ENCODE results near the gene PLA2G4A.

Gene PLA2G4A

GRCh38 chr1:186978596-186979556 lies 150.1 kb downstream of the PLA2G4A start:
- DNase-seq = no peak

GRCh38 chr1:186980400-186980799 lies 151.7 kb downstream of the PLA2G4A start:
- DNase-seq = no peak

DNA sequence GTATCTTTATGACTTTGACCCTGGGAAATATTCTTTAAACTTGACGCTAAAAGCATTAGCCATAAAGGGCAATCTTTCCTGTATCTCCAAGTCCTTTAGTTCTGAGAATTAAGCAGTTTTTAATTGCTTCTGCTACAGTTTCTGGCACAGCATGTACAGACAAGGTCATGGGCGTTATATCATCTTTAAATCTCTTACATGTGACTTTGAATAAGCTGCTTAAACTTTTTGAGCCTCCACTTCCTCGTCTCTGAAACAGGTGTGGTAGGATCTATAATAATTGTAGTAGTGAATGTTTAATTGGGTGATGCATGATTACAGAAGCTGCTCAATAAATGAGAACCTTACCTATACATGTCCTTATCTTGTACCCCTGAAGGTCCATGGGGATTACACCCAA lies 153.4 kb downstream of the PLA2G4A start:
- no peak for DNase-seq

GRCh38 chr1:186983327-186983726 lies 154.6 kb downstream of the PLA2G4A start:
- no peak for DNase-seq

GRCh38 chr1:186984959-186985358 lies 156.2 kb downstream of the PLA2G4A start:
- DNase-seq = no peak

DNA sequence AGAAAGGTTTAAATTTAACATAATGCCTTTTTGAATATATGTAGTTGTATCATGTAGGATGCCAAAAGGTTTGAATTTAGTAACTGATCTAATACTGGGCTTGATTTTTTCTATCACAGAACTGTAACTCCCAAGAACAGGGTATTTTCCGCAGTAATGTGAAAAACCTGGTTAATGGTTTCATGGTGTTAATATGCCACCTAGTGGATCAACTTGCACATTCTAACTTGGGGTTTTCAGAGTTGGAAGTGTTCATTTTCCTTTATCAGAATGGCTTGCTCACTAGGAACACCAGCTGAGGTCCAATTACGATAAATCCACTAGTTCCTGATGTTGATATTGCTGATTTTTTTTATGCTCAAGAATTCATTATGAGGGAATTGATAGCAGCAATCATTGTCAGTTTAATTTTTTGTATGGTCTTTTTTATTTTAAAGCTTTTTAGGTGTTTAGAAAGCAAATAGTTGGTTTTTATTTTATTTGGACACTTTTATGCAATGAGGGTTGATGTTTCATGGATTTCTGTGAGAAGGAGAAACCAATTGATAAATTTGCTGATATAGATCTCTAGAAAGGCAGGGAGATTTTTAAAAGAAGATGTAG lies 157.2 kb downstream of the PLA2G4A start:
- DNase-seq = no peak

DNA sequence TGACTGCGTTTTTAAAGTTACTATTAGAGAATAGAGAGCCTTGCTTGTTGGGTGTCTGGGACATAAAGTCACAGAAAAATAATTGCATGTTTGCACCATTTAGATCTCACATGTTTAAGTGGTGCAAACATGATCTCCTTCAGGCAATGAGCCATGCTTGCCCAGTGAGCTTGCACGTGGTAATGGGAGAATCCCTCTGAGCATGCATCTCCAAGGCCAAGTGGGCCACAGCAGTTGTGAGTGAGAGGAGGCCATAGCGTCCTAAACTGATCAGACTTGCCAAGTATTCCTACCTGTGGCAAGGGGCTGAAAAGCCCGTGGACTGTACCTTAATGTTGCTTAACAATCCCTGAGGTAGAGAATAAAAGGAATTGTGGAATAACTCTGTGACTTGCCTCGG lies 158.3 kb downstream of the PLA2G4A start:
- DNase-seq = no peak

- DNase-seq = no peak
Observed at GRCh38 chr1:186987769-186988168, 159.0 kb downstream of the PLA2G4A start.

DNA sequence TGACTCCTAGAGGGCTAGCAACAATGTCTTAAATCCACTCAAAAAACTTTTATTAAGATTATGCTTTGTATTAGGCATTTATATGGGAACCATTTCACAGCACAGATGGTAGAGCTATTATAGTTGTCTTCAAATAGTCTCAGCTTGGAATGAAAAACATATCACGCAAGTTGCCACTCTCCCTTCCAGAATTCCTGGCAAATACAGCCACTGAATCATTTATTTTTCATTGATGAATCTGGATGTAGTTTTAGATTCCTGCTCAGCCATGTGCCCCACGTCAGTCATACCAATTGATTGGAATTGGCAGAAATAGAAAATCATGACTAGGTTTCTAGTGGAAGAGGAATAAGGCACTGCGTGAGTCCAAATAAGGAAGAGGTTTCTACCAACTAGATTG lies 165.2 kb downstream of the PLA2G4A start:
- DNase-seq = no peak

DNA sequence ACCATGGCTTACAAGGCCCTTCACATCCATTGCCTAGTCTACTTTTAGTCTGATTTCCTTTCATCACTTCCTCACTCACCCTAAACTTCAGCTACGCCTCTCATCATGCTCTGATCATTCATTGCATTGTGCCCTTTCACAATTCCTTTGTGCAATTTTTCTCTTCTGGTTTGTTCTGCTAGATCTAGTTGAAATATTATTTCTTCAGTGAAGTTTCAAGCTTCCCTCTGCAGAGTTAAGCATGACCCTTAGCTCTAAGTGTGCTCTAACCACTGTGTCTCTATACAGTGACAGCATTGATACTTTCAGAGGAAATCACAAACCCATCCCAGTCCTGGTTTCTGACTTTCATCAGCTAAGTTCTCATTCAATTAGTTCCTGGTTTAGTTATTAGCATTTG lies 166.1 kb downstream of the PLA2G4A start:
- DNase-seq = no peak

DNA sequence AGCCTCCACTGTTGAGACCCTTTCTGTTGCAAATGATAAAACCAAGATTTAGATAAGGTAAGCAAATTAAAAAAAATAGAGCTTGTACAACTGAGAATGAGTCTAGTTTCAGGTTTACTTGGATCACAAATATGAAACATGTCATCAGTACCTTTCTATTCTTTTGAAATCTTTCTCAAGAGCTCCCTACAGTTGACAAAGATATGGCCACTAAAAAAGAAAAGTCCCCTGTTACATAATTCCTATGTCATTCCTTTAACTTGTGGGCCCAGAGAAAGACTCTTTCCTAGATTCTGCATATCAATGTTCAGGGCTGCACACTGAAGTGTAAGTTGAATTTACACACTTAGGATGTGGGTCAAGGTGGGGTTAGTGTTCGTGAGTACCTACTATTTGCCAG lies 168.1 kb downstream of the PLA2G4A start:
- no peak for DNase-seq

DNA sequence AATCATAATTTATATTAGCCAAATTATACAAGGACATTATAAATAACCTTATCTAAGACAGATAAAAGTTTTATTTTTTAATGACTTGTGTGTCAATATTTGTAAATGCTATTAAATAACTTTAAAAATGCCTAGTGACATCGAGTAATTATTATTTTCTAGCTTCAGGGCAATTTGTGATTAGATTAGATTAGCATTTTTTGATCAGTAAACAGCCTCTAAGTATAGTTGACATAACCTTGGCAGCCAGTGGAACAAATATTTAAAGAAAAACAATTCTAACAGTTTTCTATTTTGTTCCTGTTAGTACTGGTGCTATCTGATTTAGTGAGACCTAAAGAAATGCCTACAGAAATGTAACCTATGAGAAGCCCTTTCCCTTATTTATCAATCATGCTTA lies 169.1 kb downstream of the PLA2G4A start:
- DNase-seq = no peak

DNA sequence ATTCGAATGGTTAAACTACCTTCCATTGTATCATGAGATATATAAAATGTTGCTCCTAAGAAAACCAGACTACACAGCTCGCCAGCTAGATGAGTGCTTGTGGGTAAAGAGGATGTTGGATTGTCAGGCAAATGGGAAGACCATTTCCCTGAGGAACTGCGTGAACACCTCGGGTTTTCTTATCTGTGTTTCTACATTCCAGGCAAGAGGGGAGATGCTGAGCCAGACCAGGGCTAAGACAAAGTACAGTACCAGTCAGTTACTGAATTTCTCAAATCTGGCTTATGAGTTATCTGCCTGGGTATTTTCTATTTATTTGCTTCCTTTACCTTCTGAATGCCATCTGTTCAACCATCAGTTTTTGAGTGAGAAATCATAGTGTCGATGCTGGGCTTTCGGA lies 170.8 kb downstream of the PLA2G4A start:
- DNase-seq = no peak

DNA sequence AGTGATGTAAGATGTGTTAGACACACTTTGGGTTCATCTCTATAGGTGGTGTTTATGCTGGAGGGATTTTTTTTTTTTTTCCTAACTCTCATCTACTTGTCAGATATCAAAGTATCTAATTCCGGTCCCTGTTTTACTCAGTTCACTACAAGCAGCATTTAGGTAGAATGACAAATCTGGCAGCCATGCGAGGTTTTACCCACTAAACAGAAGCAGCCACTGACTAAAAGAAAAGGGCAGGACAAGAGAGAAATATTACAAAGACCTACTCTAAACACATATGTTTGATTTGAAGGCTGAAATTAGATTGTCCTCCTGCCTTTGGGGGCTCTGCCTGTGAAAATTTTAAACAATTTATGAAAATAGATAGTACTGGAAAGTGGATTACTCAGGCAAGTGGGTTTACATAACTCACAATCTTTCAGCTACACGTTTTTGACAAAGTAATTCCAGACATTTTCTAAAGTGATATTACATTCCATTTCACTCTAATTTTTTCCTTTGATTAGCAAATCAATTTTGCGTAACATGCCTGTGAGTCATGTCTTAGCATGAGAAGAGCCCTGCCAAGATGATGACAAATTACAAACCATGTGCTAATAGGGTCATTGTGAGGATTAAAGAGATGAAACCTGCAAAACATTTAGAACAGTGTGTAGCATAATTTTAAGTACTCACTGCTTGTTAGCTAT lies 172.6 kb downstream of the PLA2G4A start:
- no peak for DNase-seq

- no peak for DNase-seq
Observed at GRCh38 chr1:187003353-187003752, 174.6 kb downstream of the PLA2G4A start.

DNA sequence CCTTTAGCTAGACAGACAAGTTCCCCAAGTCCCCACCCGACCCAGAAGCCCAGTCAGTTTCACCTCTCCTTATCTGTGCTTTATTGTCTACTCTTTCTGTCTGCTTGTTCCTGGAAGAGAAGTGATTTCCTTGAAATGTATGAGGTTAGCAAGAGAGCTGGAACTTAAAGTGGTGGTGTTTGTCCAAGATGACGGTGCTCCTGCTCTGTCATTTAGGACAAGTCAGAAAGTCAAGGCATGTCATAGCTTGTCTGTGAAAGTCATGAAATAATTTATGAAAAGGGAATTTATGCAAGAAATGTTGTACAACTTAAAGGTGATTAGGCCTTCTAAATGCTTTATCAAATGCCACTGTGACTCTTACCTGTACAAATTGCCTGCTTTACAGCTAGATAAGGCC lies 178.1 kb downstream of the PLA2G4A start:
- no peak for DNase-seq

DNA sequence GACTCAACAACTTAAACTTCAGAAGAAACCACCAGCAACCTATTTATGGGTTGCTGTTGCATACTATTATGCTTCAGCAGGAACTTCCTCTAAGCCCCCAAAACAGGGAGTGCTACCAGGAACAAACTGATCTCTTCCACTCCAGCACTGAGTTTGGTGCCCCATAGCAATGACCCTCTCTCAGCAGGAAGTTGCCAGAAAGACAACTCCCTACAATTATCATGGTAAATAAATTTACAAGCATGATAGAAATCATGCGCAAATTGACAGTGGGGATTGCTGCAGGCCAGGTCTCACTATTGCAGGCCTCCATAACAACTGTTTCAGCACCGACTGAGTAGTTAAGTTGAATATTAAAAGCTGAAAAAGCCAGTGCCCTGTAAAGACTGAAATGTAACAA lies 180.6 kb downstream of the PLA2G4A start:
- no peak for DNase-seq

GRCh38 chr1:187010571-187011309 lies 182.0 kb downstream of the PLA2G4A start:
- no peak for DNase-seq

- DNase-seq = no peak
Observed at GRCh38 chr1:187013582-187014200, 184.9 kb downstream of the PLA2G4A start.

GRCh38 chr1:187018291-187018690 lies 189.5 kb downstream of the PLA2G4A start:
- no peak for DNase-seq

GRCh38 chr1:187027253-187027652 lies 198.5 kb downstream of the PLA2G4A start:
- no peak for DNase-seq

DNA sequence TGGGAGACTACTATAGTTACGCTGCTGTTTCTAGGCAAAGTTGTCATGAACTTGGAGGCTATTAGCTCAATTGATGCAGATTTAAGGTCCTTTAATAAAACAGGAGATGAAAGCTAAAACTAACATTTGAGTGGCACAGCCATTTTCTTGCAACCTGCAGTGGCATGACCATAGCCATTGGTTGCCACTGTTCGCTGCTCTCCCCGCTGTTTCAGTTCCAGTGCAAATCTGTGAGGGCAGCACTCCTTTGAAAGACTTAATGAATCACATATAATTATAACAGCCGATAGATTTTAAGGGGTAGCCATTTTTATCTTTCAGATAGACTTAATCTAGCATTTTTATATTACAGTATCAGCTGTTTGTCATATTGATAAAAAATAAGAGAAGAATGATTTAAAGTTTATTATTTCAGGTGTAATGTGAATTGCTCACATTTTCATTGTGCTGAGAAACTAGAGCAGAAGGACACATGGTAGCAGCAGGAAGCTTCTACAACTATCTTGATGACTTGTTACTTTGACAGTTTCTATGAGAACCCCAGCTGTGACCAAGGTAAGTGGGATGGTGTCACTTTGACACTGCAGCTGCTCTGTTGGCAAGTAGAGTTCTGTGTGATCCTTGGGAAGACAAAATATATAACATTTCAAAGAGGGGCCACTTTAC lies 203.7 kb downstream of the PLA2G4A start:
- no peak for DNase-seq
